GM18870 (cell line): ENCODE measurements around the gene IQGAP3.
A peak's percentile ranks its signal among the peaks of the same experiment; 100 is the strongest.

Experiments
- ATAC-seq: cut with Tn5 transposase; IDR thresholded peaks from one replicate; pipeline ENCODE4 v1.9.1; 2021; ENCODE audit warnings: moderate library complexity; ENCODE audit not compliant: unreplicated experiment

Gene IQGAP3

DNA sequence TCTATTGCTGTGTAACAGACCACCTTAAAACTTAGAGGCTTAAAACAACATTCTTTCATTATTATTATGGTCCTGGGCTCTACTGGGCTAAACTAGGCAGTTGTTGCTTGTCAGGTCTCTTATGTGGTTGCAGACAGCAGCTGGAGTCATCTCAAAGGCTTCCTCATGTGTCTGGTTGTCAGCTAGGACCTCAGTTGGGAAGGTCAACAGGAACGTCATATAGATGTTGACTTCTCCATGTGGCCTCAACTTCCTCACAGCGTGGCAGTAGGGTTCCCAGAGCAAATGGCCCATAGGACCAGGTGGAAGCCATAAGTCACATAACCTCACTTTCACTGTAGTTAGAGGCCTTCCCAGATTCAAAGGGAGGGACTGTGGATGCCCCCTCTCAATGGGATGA is 56.4 kb downstream of the IQGAP3 start:
- ATAC-seq = no peak

DNA sequence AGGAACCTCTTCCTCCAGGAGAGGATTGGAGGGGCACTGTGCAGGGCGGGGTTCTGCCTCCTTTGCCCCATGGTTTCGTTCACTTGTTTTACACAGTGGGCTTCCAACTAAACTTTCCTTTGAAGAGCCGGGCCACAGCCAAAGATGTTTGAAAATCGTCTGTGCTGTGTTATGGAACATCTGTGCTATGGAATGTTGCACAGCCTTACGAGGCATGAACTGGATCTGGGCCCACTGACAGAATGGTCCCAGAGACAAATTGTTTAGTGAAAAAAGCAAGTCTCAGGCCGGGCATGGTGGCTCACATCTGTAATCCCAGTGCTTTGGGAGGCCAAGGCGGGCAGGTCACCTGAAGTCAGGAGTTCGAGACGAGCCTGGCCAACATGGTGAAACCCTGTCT is 59.2 kb downstream of the IQGAP3 start:
- ATAC-seq = no peak

DNA sequence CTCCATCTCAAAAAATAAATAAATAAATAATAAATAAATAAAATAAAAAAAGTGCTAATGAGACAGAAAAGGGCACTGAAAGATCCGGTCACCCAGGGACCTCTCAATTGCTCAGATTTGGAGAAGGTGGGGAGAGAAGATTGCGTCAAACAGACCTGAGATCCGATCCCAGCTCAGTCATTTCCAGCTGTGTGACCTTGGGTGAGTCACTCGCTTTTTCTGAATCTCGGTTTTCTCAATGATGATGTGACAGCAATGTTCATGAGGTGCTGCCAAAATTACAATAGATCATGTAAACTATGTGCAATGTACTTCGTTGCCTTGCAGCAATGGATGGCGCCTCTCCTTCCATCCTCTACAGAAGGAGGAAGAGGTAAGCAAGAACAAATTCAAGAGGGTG is 60.7 kb downstream of the IQGAP3 start:
- no peak for ATAC-seq

DNA sequence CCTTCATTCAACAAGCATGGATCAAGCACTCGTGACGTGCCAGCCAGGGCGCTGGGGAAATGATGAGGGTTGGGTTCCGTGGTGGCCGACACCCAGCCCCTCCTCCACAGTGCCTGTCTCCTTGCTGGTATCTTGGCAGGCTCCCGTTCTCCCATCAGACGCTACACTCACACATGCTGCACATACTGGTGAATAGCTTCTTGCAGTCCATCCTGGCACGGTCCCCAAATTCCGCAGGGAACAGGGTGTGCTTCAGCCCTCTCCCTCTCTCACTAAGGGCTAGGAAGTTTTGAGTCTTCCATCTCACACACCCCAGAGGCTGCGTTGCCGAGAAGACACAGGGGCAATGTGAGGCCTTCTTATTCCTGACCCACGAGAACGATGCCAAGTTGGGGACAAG is 61.7 kb downstream of the IQGAP3 start:
- no peak for ATAC-seq

DNA sequence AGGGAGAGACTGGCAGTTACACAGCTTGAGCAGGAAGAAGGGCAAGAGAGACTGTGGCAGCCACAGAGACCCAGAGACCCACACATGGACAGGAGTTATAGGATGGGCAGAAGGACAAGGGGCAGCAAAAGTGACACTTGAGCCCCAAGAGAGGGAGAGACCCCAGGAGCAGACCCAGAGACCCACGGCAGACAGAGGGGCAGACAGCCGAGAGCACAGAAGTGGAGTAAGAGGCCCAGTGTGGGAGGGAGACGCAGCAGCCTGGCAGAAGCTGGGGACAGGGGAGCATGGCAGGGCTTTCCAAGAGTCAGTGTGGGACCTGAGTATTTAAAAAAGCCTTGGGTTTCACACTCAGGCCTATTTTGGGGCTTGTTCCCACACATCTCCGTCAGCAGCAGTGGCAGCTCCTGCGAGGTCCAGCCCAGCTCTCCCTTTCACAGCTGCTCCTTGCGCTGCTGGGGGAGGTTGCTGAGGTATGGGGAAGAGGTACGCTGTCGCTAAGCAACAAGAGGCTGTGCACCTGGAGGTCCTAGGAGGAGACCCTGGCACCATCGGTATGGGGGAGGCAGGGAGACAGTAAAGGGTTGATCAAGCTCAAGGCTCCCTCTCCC is 62.8 kb downstream of the IQGAP3 start:
- no peak for ATAC-seq

DNA sequence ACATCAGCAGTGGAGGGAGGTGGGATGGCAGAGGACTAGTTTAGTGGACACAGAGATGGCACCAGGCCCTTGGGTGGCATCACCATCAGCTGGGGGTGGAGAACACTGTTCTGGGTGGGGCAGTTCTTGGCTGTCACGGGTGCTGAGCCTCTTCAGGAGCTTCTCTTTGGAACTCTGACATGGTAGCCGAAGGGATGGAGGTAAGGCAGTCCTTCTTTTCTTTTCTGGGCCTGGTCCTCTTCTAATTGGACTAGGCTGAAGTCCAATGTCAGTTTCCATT is 63.5 kb downstream of the IQGAP3 start:
- ATAC-seq = no peak

DNA sequence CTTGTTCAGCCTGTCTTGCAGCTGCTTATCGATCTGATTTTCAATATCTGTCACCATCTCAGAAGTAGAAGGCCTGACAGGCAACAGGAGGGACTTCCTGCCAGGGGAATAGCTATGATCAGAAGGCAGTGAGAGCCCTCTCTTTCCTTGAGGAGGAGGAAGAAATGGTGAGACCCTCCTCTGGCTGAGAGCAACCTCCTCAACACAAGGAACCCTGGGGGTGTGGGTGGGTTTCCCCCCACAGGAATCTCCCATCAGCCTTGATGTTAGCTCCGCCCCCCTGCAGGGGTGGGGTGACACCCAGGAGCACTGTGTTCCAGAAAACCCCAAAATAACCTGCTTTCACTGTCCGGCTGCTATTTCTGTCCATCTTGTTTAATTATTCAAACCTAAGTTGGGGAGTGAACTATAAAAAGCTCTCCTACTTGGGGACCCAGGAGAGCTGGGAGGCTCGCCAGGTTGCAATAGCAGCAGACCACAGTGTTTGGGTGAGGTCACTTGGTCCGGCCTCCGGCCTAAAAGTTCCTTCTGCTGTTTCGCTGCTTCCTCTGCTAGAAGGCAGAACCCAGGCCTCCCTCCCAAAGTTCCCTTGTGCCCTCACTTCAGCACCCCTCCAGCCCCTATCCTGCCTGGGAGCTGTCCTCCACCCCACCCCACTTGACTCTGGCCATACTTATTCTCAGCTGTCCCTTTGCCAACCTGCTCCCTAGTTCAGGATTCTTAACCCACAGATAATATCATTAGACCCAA is 64.0 kb downstream of the IQGAP3 start:
- ATAC-seq = no peak

DNA sequence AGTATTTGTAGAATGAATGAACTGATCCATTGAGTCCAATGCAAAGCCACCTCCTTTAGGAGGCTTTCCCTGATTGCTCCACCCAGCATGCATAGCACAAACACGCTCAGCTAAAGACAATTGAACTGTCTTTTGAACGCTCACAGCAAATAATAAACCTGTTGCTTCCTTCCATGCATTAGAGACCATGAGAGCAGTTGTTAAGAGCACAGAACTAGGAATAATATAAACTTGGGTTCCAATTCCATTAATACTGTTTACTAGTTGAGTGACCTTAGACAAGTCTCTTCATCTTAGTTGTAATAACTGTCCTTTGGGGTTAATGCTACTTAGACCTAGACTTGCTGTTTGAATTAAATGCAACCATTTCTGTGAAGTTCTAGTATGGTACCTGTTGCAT is 65.9 kb downstream of the IQGAP3 start:
- no peak for ATAC-seq

DNA sequence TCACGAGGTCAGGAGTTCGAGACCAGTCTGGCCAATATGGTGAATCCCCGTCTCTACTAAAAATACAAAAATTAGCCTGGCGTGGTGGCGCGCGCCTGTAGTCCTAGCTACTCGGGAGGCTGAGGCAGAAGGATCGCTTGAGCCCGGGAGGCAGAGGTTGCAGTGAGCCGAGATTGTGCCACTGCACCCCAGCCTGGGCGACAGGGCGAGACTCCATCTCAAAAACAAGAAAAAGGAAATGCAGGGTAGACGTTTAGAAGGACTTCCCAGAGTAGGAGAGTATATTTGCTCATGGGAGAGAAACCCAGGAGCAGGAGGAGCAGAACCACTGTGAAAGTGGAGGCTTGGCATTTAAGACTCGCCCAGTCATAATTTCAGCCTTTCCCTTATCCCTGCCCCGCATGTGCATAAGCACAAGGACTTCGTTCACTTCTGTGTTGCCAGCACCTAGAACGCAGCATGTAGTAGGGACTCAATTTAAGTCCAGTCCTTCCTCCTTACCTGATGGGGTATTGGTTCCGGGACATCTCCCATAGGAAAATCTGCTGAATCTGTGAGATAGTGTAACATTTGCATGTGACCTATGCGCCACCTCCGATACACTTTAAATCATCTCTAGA is 66.6 kb downstream of the IQGAP3 start:
- no peak for ATAC-seq

DNA sequence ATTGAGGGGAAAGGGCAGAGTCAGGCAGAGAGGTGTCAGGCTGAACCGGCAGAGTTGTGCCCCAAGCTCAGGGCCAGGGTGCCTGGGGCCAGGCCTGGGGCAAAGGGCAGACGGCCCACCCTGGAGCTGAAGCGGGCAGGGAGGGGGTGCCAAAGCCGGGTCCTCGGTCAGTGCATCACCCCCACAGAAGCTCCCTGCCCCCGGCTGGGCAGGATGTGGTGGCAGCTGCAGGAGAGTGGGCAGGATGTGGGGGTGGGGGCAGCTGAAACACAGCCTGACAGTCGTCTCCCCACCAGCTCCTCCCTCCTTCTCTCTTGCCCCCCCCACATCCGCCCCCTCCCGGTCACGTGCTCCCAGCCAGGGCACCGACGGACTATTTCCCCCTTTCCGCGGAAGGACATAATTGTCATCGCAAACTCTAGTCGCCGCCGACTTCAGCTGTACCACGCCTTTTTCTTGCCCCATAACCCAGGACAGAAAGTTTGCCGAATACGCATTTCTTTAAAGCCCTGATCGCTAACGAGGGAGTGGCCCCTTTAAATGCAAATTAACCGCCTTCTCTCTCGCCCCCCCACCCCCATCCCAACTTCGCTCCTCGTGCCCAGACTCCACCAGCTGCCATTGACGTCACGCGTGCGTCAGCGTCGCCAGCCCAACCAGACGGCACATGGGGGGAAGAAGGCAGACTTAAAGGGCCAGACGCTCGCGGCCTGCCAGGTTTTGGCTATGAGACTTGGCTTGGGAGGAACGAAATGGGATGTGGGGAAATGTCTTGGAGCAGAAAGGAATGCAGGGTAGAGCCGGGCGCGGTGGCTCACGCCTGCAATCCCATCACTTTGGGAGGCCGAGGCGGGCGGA is 67.3 kb downstream of the IQGAP3 start:
- ATAC-seq = no peak

DNA sequence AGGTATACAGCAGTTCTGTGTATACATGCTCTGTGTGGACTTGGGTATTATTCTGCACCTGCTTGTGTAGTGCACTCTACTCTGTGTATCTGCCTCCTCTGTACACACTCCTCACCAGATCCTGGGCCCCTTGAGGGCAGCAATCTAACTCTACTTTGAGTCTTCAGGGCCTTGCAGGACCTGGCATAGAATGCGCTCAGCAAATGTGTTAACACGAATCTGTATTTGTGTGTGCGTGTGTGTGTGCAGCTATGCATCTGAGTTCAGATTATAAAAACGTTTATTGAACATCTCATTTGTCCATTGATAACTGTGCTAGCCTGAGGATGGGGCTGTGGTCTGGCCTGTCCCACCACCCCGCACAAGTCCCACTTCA is 67.9 kb downstream of the IQGAP3 start:
- no peak for ATAC-seq

DNA sequence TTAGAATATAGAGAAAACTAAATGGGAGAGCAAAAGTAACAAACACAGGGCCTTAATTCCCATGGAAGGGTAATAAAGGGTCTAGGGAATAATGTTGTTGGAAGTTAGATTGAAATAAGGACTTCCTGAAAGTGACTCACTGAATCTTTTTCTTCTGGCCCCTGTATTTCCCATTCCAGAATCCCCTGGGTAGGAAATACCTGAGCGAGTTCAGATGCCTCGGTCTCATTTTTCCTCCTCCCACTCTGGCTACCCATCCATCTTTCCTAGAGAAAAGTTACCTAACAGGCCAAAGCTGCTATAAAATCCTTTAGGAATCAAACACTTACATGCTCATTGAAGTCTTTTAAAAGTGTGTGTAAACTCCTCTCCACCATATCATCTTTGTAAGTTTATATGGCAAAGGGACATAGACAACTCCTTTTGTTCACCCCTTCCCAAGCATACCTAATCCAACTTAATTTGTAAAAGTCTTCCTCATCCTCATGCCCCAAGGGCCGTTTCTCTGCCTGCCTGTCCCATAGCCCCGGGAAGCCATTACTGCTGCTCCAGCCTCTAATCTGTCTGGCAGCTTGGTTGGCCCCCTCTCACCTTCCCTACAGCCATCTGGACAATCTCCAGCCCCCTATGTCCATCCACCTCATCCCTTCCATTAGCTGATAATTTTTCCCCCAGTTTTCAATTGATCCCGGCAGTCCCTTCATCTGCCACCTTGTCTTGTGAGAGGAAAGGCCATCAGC is 68.5 kb downstream of the IQGAP3 start:
- ATAC-seq = no peak

DNA sequence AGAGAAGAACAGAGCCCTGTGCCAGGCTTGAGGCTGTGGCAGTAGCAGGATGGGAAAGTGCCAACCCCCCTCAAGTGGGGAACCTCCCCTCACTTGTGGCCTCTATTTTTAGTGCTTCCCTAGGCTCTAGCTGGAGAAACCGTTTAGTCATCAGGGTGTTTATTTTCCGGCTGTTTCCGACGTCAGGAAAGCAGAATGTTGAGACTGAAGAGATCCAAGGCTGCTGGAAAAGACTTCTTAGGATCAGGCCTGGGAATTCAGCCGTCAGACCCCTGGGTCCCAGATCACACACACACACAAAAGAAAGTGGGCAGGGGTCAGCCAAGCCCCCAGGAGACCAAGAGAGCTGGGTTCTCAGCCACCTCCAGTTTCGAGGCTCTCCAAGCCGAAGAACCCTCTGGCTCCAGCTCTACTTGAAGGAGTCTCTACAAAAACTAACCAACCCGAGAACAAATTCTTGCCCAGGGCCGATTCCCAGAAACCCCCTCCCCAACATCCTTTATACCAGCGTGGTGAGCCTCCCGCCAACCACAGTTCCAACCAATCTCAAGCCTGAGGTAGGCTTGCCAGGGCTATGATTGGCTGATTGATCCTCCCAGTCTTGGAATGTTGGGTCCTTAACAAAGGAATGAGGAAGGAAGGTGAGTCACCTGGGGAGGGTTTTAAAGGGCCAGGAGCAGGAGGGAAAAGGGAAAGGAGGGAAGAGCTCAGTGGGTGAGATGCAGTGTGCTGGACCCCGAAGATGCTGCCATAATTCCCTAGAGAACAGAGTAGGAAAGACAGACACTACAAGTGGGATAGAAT is 69.3 kb downstream of the IQGAP3 start:
- no peak for ATAC-seq

DNA sequence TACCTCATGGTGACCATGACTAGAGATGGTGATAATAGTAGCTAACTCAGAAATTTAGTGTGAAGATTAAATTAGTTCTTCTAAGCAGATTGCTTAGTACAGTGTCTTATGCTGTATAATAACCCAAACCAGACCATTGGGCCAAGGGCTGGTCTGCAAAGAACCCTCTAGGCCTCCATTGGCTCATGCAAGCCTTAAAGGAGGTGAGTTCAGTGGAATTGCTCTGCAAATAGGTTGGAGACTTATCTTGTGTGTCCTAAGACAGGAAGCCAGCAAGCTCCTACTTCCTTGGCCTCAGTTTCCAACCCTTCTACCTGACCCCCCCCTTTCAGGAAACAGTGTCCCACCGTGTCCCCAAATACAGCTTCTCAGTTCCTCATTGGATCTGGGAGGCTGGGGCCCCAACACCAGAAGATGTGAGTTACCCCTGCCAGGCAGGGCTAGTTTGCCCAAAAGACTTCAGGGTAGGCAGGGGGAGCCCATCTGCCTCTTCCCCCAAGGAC is 69.9 kb downstream of the IQGAP3 start:
- ATAC-seq = no peak

DNA sequence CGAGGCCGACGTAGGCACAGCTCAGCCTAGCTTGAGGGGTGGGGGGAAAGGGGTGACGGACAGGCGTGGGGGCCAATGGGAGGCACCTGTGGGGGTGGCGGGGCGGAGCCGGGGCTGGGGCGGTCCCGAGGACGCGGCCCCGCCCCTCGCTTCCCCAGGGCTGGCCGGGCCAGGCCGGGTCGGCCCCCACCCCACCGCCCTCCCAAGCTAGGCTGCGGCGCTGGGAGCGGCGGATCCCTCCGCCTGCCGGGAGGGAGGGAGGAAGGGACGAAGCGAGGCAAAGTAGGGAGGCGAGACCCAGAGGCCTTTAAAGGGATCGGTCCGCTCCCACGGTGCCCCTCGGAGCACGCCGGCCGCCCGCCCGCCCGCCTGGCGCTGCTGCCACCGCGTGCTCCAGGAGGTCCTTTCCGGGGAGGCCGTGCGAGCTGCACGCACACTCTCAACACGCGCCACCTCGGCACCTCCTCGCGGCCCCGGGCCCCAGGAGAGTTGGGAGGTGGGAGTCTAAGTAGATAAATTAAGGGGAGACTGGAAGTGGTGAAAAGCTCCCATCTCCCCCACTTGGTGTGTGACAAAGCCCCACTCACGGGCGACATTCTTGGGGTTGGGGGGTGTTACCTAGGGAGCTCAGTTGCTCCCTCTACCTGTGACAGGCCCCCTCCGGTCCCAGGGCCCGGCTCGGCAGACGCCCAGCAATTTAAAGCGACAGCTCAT is 71.4 kb downstream of the IQGAP3 start:
- ATAC-seq = peak; percentile 37

DNA sequence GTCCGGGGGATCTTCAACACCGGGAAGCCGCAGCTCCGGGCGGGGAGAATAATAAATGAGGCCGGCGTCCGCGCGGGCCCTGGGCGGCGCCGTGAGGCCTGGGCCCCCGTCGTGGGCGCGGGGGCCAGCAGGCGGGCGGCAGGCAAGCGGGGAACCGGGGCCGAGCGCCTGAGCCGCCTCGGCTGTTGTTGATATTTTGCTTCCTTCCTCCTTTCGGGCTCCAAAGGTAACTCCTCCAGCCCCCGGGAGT is 71.9 kb downstream of the IQGAP3 start, which contains the start of gene MEF2D:
TSS of gene MEF2D (minus strand) at position 233 of the 250 bp plus-strand sequence. CDS start 17,483 bp downstream, outside the sequence.
- no peak for ATAC-seq

DNA sequence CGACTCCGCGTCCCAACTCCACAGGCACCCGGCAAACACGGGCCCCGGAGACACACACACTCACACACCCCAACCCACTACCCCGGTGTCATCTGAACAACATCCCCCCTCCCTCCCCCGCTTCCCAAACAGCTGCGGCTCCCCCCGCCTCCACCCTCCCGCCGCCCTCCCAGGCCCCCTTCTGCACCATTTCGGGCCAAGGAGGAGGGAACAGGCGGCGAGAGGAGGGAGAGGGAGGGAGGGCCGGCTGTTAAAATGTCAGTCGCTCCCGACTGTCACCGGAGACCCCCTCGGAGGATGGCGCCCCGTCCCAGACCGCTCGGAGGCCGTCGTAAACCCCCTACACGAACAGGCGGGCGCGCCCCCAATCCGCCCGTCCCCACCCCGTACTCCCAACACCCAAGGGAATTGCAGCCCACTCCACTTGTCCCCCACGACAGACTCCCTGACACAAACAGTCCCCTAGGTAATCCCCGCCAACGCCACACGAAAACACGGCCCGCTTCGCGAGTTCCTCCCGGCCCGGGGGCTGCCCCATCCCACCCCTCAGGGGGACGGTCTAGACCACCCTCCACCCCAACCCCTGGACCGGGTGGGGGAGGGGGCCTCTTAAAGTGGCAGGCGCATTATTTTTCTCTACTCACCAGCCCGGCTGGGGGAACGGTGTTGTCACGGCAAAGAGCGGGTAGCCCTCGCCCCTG is 72.4 kb downstream of the IQGAP3 start:
- ATAC-seq = no peak

DNA sequence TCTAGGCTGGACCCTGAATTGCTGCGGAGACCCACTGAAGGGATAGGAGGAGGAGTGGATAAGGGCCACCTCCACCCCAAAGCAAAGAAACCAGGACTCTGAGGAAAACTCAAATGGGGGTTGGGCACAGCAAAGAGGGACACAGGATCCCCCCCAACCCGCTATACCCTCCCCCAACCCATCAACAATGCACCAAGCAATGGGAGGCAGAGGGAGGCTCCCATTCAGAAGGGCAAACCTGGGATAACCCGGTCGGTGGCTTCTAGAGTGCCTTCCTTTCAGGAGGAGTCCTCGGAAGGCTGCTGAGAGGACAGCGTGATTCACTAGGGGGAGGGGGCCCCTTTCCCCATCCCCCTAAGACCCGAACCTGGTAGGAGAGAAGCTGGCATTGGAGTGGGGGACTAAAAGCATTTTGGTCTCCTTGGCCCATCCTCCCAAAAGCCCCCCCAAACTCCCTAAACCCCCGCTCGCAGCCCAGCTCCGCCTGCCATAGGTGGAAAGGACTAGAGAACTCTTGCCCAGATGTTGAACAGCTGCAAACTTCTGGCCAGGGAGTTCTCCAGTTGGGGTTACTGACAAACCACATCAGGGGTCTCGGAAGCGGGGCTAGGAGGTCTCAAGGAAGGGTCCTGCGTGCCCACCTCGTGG is 73.0 kb downstream of the IQGAP3 start:
- ATAC-seq = no peak
